A549 treated with DMSO at 1 μM for 4 hours (cell line): ENCODE data around the gene MAFB. TPM values are rescaled to one million over a fixed set of nuclear protein-coding genes. Genes with fewer than 3 reads are reported as not detected.

Source experiments
- total RNA-seq: library from RNA; stranded (reverse); fragments of 200-300 nt; extraction: Qiagen RNA extraction; gene quantifications from 5 replicates; pipeline ENCODE4 v1.2.3, GENCODE V29; 2022; ENCODE audit warnings: low read depth

MAFB gene
- total RNA-seq, result 0.05 to 0.08 TPM (median 0.05 TPM) in 4 of 5 replicates, not detected in the other

DNA sequence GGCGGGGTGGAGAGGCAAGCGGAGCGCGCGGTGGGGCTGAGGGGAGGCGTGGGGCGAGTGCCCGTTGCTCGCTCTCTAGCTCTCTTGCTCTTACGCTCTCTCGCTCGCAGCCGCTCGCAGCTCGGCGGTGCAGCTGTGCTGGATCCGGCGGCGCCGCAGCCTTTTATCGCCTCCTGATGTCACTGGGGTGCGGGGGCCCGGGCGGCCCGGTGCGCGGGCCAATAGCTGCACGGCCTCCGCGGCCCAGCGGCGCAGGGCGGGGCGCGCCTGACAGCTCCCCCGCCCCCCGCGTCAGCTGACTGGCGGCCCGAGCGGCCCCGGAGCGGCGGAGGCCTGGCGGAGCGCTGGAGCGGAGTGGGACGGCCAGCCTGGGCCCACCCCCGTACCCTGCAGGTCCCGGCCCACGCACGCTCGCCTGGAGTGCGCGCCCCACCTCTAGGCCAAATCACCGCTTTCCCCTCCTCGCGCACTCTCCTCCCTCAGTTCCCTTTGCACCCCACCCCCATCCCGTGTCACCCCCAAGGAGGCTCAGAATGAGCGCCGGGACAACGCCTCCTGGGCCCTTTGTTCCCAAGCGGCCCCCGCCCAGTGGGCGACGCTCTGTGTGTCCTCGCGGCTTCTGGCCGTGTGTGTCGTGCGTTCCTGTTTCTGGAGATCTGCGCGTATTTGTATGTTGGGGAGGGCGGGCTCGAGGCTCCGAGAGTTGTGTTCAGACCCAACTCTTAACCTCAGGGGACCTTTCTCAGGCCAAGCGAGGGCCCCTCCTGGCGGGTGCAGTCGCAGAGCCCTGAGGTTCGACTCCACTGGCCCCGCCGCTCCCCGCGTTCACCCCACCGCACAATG lies at the start of gene MAFB:
MAFB (minus strand) TSS at position 137 of the 843 bp plus-strand sequence. CDS start 386 bp downstream, outside the sequence.

